Ammon's horn (tissue), 1 donor: ENCODE results near the gene WDR76.
"Not testable (repeated sequence)": the region's sequence is repeated elsewhere in the genome, so short reads cannot be mapped to it uniquely, and the experiment has no call there.

Experiments
- DNase-seq: peaks from one replicate; pipeline ENCODE4 v3.0.0-alpha.2; 2016; ENCODE audit warnings: low spot score

WDR76 gene

DNA sequence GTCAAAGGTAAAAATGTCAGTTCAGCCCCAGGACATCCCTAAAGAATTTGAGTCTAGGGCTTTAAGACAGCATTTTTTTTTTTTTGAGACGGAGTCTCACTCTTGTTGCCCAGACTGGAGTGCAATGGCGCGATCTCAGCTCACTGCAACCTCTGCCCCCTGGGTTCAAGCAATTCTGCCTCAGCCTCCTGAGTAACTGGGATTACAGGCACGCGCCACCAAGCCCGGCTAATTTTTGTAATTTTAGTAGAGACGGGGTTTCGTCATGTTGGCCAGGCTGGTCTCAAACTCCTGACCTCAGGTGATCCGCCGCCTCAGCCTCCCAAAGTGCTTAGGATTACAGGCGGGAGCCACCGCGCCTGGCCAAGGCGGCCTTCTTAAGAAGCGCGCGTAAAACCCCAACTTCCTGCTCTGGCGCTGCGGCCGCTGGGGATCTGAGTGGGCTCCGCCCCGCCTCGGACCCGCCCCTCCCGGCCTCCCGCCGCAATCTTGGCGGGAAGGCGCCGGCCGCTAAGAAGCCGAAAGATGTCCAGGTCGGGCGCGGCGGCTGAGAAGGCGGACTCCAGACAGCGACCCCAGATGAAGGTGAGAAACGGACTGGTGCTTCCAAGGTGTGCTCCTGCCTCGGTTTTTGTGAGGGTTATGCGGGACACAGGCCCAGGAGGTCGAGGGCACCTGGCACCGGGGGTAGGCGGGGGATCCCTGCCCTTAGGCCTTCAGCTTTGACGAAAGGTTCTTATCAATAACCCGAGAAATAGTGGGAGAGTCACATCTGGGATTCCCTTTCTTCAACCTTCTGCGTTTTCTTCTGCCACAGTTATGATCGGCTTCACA, at the start of gene WDR76:
Gene WDR76, plus strand, starts transcription at position 495 of the 834 bp plus-strand sequence. Its CDS starts 31 bp downstream, at position 526.
- peak; percentile 69 for DNase-seq

- DNase-seq = peak; percentile 73
Observed at GRCh38 chr15:43777267-43777914, 49.4 kb upstream of the WDR76 start.

- no peak for DNase-seq
Observed at GRCh38 chr15:43779016-43779415, 47.8 kb upstream of the WDR76 start.

GRCh38 chr15:43789409-43789808, 37.4 kb upstream of the WDR76 start:
- DNase-seq = no peak

- DNase-seq = peak; percentile 100
Observed at GRCh38 chr15:43791993-43792760, 34.6 kb upstream of the WDR76 start, which contains the start of gene SERF2. SERF2 (plus strand) TSS chr15:43792320; CDS start chr15:43792377, 57 bp downstream.

DNA sequence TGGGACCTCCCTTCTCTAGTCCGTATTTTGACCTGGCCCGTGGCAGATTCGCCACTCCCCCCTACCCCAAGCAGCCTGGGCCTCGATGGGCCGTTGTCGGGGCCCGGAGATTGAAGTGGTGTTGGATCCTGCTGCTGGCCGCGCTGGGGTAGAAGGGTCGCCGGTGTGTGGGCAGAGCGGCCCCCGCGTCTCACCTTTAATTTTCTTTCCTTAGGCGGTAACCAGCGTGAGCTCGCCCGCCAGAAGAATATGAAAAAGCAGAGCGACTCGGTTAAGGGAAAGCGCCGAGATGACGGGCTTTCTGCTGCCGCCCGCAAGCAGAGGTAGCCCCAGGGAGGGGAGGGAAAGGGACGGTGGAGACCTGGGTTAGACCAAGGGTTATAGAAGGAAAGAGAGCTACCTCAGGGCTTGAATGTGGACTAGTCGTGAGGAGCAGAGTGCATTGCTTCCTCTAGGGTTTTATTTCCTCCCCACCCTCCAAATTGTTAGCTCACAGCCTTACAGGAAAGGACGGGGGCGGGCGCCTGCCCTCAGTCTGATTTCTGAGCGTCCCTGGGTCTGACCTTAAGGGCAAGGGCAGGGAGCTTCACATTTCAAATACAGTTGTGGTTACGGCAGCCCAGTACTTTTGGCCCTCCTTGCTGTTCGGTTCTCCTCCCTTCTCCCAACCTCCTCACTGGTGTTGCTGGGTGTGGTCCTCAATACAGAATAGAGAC, 33.9 kb upstream of the WDR76 start:
- no peak for DNase-seq

DNA sequence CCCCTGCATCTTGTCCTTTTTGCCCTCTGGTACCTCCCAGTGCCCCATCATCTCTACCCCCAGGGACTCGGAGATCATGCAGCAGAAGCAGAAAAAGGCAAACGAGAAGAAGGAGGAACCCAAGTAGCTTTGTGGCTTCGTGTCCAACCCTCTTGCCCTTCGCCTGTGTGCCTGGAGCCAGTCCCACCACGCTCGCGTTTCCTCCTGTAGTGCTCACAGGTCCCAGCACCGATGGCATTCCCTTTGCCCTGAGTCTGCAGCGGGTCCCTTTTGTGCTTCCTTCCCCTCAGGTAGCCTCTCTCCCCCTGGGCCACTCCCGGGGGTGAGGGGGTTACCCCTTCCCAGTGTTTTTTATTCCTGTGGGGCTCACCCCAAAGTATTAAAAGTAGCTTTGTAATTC, 33.2 kb upstream of the WDR76 start:
- DNase-seq = no peak

DNA sequence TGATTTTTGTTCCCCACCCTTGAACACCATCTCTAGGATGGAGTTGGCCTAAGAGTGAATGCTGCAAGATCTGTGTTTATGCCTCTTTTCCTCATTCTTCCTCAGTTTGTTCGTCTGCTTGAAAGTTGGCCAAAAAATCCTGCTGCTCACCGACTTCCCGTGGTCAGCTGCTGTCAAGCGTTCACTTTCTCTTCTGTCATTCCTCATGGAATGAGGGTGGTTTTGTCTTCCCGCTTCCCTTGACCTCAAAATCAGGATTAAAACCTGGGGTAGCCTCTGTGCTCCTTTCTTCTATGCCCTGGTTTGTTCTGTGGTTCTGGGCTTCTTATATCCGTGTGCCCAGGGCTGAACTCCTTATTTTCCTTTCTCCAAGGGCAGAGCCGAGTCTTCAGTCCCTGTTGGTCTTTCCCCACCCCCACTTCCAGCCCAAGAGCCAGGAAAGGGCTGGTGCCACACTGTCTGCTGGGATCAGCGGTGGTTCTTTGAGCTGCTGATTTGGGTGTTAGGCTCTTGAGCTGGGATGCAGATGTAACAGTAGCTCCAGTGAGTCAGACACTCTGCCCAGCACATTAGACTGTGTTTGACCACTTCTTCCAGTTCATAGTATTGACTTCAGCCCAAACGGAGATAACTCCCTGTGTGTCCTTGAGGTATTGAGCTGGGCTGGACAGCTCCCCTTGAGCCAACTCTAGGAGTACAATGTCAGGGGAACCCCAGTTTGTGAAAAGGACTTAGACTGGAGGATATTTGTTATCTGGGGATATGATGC, 32.3 kb upstream of the WDR76 start:
- DNase-seq = no peak

DNA sequence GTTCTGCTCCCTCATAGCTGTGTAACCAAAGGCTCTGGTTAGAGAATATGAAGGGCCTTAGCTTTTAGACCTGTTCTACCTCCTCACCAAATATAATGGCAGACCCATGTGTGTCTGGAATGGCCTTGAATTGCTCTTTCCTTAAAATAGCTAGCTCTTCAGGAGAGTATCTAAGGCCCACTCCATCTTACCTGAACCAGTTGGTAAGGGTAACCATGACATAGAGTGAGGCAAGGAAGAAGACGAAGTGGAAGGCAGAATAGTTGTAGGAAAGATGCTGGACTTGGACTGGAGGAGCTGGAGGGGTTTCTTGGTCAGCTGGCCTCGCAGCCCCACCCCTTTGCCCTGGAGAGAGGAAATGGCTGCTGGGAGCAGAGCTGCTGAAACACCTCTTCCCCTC, 31.6 kb upstream of the WDR76 start:
- no peak for DNase-seq

DNA sequence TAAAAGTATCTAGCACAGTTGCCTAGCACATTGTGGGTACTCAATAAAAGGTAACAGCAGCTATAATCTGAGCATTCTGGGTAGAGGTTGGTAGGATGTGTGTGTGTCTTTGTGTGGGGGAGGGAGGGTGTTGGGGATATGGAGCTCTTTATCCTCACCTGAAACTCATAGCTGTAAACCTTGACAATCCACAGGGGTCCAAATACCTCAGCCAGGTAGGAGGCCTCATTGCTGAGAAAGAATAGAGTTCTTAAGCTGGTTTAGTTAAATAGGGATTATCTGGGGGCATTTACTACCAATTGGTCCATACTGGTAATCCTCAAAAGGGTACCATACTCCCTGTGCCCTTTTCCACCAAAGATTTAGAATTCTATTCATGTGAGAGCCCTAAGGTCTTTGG, 30.8 kb upstream of the WDR76 start:
- DNase-seq = no peak

DNA sequence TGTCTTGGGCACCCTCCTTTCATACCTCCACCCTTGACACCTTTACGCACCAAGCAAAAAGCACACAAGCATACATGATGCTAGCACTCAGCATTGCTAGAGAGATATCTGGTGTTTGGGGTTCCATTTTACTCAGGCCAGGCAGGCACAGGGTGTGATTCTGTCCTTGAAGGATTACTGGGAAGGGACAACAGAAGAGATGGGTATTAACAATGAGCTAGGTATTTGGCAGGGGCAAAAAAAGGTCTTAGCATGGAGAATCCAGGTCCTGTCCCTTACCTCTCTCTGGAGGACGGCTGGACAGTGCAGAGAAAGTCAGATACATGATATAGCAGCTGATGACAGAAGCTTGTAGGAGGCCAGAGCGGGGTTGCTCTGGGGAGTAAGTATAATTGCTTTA, 30.2 kb upstream of the WDR76 start:
- no peak for DNase-seq

DNA sequence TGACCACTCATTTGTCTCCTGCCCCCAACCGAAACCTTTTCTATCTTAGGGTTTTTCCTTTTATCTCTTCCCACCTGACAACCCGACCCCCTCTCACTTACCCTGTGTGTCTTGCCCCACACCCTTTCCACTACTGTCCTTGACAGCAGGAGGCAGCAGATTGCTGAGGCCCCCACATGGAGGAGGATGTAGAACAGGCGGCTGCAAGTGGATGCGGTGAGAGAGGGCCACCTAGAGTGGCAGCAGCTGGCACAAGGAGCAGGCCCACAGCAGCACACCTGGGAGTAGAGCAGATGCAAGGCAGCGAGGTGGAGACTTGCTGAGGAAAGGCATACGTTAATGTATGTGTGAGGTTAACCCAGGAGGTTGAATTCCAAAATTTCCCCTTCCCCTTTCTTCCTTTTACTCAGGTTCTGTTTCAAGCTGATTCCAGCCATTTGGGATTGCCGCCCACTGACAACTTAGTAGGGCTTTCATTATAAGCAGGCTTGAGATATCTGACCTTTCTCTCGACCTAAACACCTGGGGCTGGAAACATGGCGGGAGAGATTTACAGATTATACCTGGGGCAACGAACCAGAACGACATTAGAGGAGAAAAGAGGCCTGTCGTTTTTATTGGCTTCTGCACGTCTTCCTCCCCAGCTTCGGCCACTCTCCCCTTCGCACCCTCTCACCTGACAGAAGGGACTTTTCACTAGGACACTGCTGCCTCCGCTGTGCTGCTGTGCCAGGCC, 27.4 kb upstream of the WDR76 start:
- no peak for DNase-seq

DNA sequence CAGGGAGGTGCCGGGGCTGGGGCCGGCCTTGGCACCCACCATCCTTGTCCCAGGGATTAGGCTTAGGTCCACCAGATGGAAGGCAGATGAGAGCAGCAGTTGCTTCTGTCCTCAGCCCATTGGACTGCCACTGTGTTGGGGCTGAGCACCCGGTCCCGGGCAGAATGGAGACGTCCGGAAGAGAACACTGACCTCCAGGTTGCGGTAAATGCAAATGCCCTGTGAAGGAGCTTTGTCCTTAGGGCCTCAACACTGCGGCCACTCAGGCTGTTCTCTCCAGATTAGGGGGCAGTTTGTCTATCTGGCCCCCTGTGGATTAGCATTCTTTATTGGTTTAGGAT, 26.9 kb upstream of the WDR76 start, which contains the start of gene SERINC4:
Gene SERINC4, minus strand, starts transcription at position 276 of the 341 bp plus-strand sequence. Its CDS starts 234 bp downstream, at position 42.
- no peak for DNase-seq

GRCh38 chr15:43800286-43801141, 26.3 kb upstream of the WDR76 start, which contains the start of gene HYPK:
HYPK (plus strand) TSS chr15:43800599; CDS start chr15:43800623, 24 bp downstream.
- peak; percentile 96 for DNase-seq

GRCh38 chr15:43802676-43803075, 24.1 kb upstream of the WDR76 start:
- DNase-seq = not testable (repeated sequence)

- no peak for DNase-seq
Observed at GRCh38 chr15:43808435-43808950, 18.3 kb upstream of the WDR76 start.

DNA sequence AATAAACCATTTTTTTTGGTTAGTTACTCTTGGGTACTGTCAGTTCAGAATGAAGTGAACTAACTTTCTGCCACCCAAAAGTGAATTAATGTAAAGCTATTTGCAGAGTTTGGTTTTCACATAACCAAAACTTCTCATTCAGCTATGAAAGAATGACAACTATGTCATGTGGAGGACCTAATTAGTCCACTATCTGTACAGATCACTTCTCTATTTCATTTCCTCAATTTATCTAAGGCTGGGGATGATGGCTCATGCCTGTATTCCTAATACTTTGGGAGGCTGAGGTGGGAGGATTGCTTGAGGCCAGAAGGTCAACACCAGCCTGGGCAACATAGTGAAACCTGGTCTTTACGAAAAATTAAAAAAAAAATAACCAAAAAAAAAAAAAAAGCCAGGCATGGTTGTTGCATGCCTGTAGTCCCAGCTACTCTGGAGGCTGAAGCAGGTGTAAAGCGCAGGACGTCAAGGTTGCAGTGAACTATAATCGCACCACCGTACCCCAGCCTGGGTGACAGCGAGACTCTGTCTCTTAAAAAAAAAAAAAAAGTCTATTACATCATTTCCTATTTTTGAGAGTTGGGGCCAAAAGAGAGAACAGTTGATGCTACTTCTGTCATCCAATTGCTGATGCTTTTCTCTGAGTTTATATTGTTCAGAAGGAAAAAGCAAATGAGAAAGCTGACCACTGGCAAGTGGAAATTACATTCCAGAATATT, 17.7 kb upstream of the WDR76 start:
- no peak for DNase-seq

GRCh38 chr15:43815064-43815463, 11.7 kb upstream of the WDR76 start:
- not testable (repeated sequence) for DNase-seq
